ENCODE results near the gene ATP5F1E.

Gene ATP5F1E

DNA sequence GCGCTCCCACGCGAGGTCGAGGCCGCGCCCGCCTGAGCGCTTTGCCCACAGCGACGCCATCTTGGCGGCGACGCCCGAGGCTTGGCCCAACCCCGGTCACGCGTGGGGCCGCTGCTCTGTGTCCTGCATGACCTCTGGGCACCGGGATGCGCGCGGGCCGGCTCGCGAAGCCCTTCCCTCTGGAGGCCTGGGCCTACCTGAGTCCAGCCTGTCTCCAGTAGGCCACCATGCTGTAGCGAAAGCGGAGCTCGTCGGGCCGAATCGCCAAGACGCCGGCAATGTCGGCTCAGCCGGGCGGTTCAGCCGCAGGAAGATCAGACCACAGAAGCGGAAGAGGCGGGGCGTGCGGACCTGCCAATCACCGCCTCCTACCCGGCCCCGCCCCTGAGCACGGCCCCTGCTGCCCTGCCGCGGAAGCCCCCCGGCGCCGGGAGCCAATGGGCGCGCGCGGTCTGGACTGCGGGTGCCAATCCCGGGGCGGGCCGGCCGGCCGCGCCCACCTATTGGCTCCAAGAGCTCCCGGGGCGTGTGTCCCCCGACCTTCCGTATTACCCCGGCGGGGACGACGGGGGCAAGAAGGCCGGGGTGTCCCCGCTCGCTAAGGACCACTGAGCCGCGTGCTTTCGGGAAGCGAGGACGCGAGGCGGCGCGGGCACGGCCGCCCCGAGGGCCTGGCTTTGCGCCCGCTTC, at the start of gene ATP5F1E:
Gene ATP5F1E (minus strand): TSS at position 313 of the 690 bp plus-strand sequence. CDS start 84 bp downstream, at position 229.
- DNase-seq, result peak; percentile 97

DNA sequence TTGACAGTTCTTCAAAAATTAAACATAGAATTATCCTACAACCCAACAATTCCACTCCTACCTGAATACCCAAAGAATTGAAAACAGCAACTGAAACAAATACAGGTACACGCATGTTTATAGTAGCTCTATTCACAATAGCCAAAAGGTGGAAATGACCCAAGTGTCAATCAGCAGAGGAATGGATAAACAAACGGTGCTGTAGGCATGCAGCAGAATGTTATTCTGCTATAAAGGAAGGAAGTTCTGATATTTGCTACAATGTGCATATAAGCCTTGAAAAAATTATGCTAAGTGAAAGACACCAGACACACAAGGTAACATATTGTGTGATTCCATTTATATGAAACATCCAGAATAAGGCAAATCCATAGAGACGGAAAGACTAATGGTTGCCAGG, 48.9 kb upstream of the ATP5F1E start:
- DNase-seq, result no peak

DNA sequence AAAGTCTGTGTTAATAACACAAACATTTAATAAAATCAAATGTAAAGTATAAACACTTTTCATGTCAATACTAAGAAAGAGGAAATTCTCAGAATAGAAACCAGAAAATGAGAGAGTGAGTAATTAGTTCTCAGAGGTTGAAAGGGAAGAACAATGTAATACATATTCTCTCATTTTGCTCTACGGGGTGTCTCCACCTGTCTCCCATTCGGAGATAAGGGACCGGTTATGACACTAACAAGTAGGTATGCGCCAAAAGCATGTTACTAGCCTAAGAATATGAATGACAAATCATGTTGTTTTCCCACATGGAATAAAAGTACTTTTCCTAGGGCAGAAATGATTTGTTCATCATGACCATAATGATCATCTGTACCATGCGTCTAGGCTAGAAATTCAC, 46.1 kb upstream of the ATP5F1E start:
- DNase-seq, result no peak

DNA sequence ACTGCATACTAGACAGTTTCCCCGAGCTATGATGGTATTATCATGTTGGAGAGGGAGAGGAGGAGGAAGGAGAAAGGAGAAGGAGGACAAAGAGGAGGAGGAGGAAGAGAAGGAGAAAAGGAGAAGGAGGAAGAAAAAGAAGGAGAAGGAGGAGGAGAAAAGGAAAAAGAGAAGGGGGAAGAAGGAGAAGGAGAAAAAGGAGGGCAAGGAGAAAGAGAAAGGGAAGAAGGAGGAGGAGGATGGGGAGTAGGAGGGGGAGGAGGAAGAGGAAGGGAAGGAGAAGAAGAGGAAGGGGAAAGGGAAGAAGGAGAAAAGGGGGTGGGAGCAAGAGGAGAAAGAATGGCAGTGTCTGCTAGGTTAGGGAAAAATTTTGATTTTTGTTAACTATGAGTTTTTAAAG, 45.6 kb upstream of the ATP5F1E start:
- DNase-seq, result no peak

DNA sequence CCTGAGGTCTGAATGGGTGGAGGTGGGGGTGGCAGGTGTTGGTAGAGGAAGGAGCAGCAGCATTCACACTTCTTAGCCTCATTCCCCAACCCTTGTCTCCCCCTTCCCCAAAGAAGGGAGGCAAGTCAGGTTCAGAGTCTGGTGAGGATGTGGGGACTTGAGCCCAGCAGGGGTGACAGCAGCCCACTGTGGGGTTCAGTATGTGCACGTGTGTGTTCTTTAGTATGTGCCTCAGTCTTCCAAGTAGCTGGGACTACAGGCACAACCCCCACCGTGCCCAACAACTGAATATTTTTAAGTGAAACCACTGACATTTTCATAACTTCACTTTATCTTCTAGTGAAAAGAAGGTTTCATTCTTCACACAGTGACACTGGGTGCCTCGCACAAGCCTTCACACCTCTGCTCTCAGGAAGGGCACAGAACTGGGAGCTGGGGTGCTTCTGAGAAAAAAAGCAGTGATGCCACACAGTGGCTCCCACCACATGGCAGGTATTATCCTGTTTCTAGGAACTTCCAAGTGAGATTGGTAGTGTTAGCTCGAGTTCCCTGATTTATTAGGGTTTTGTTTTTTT, 43.9 kb upstream of the ATP5F1E start:
- no peak for DNase-seq

DNA sequence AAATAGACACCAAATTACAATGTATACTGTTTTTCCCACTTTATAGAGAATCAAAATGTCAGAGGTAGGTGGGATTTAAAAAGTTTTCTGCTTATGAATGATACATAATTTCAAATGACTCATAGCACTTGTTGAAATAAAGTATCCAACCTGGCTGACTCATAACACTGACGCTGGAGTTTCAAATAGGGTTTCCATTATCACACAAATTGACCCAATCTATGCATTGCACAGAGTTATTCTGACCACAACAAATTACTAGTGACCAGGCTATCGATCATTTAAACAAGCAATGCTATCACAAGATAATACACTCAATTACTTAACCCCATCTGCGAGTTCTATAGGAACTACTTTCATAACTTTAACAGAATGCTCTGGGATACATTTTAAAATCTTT, 42.3 kb upstream of the ATP5F1E start:
- no peak for DNase-seq

DNA sequence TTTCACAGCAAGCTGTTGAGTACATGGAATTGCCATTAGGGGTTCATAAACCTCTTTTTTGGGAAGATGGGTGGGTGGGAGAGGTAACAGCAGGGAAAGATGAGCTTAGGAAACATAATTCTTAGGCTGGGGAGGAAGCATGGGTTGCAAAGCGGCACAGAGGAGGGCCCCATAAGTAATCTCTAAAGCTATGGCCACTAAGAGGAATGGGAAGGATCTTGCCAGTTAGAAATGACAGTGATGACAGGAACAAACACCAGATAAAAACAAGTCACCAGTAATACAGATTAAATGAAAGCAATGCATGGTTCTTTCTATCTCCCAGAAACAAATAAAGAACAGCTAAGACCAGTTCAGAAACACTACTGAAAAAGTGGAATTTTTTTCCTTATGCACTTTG, 41.4 kb upstream of the ATP5F1E start:
- DNase-seq, result no peak

DNA sequence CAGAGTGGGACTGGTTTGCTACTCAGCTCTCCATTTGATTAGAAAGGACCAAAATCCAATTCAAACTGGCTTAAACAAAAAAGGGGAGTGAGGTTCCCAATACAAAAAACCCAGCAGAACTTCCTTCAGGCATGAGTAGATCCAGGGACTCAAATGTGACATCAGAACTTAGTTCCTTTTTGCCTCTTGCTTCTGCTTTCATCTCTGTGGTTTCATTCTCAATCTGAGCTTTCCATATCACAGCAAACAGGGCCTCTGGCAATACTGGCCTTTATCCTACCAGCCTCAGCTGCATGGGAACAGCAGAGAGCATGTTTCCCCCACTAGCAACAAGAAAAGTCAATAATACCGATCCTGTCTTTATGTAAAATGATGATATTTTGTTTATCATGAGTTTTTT, 39.1 kb upstream of the ATP5F1E start:
- no peak for DNase-seq

DNA sequence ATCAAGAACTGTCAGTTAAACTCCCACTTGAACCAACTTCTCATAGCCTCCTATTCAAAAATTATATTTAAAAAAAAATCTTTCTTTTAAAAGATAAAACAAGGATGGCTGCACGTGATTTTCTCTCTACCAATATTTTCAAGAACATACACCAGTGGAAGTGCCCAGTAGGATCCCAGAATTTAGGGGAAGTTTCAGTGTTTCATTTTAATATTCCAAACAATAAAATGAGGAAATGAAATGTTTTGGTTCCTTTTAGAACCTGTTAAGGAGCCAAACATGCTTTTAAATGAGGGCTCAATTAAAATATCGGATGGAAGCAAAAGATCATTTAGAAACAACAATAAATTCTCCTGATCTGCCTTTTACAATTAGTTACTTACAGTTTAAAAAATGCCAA, 36.9 kb upstream of the ATP5F1E start:
- no peak for DNase-seq

DNA sequence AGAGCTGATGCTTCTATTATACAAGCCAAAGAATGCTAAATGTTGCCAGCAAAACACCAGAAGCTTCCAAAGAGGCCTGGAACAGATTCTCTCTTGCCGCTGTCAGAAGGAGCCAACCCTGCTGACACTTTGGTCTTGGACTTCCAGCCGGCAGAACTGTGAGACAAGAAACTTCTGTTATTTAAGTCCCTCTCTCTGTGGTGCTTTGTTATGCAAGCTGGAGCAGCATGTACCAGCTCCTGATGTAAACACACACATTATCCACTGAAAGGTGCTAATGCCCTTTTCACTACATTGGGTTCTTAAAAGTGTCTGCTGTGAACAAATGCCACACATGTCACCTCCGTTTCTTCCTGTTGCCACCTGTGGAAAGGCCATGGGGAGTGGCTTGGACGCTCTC, 36.4 kb upstream of the ATP5F1E start:
- no peak for DNase-seq

DNA sequence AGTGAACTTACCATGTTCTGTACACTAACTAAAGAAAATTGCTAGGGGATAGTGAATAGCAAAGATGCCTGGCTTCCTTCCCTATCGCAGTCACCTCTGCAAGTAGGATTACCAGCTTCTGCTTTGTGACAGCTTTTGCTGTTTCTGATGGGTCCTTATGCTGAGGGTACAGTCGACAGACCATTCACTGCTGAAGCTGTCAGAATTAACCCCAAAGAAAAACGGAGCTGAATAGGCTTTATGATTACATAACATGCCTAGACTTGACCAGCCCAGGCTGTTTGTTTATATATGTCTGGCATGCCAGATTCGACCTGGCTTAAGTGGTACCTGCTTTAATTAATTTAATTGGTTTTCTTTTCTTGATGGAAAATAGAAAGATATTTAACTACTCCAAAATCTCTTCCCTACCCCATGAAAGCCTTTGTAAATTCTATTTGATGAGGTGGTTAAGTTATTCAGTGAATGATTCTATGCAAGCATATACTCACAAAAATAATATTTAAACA, 32.1 kb upstream of the ATP5F1E start:
- no peak for DNase-seq

DNA sequence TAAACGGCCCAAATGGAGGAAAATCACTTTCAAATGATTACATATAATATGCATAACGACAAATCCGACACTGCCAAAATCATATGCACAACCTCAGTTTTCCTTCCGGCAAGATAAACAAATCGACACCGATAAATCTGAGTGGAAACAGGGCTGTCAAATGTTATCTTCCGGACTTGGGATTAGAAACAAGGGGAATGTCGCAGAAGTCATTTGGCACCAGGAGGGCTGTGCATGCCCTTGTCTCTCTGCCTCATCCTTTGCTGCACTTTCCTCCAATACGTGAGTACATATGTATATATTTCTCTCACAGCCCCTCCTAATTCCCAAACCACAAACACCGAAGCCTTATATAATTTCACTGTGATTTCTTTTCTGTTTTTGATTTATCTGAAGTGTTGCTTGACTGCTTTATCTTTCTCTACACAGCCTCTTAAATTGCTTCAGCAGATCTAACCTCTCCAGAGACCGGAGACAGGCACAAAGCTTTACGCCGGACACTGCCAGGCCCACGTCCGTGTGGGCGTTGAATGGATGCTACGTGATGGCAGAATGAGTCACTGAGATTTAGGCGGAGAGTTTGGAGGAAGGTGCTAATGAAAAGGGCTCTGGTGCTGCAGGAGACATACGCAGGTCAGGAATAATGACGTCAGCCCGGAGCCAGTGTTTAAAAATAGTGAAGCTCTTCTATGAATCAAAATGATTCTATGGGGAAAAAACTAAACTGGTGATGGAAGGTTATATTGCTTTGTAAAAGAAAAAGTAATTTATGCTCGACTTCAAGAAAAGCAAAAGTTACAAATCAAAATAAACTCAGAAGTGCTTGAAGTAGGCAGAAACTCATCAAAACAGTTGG, 31.5 kb upstream of the ATP5F1E start:
- DNase-seq, result no peak

DNA sequence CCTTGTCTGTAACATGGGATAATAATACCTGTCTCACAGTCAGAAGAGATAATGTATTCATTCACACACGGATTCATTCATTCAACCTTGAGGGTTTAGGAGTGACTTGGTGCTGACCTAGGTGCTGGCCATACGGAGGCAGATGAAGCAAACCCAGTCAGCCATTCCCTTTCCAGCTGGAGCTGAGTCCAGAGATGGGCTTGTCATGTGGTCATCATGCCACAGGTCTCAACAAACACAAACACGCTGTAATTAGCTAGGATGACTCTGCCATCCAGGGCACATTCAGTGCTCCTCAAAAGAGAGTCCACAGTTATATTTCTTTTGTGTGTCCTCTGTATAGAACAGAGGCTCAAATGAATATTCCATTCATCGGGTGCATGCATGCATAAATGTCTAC, 29.9 kb upstream of the ATP5F1E start:
- no peak for DNase-seq

DNA sequence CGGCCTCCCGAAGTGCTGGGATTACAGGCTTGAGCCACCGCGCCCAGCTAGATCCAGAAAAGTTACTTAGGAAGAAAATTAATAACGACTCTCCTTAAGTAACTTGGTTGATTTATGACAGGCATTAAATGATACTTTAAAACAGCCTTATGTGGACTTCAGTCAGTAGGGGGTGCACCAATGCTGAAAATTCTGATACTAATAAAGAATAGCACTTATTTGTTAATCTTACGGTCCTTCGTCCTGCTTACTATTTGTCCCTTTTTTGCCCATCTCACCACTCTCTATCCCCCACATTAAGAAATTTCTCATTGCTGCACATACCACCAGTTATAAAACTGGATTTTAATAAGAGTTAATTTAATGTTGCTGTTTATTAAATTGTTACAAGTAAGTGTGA, 23.2 kb upstream of the ATP5F1E start:
- no peak for DNase-seq

DNA sequence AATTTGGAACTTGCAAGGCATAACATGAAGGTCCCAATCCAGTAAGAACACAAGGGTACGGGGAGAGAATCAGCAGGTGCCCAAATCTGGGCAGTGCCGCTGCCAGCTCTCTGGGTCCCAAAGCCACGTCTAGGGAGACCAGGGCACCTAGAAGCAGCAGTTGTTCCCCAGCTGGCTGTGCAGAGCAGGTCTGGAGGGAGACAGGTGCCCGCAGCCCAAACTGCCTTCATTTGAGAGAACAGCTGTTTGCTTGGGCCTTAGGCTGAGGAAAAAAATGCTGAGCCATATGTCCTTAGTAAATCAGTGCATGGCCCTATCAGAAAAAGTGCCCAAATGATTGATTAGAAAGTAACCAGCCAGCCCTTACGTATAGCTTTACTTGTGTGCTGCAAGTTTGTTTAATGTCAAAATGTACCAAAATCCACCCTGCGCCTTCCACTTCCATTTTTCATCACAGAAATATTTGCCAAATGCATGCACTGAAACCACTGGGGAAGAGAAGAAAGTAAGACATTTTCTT, 19.6 kb upstream of the ATP5F1E start:
- no peak for DNase-seq

DNA sequence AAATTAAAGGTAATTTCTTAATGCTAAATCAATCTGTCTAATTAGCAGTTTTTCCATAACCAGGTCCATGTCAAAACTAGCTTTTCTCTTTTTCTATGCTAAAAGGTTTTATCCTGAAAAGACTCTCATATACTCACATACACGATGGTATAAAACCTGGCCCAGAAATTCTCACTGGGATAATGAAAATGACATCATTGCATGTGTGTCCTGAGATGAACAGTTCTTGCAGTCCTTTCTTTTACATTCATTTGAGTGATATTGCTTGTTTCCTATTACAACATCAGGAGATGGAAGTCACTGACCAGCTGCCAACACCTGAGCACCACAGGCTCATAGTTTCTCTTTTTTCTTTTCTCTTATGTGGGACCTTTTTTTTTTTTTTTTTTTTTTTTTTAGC, 18.3 kb upstream of the ATP5F1E start:
- no peak for DNase-seq

DNA sequence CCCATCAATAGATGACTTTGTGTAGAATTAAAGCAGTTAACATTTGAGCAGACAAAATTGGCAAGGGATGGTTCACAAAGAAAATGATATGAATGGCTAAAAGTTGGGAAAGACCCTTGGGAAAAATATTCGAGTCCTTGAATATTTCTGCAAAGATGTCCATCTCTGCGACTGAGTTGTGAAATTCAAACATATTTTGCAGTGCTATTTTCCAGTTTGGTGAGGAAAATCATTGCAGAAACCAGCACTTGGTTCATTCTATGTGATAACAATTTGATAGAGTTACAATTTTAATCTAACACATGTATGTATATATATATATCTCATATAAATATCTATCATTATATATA, 16.5 kb upstream of the ATP5F1E start:
- DNase-seq, result no peak

DNA sequence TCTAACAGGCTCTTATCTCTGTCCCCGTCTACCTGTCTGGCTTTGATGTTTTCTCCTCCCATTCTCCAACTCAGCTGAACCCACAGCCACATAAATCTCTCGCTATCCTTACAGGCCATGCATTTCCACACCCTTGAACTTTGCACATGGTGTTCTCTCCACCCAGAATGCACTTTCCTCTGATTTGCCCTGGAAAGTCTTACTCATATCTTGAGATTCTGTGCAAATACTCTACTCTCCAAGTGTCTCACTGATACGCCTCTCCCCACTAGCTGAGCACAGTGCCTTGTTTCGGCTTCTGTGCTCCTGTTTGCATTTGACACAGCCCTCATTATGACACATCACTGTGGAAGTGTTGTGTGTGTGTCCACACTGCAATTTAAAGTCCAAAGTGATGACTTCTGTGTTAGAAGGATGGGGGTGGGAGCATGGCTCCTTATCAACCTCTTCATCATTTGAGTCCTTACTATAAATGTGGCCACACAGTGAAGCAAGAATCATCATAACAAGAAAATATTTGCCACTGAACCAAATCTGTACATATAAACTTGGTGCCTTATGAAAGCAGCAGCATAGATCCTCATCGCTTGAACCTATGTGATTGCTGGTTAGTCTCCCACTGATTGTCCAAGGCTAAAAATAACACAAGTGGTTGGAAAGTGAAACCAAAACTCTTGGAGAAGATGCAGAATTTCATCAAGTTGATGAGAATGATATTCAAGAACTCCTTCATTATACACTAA, 16.0 kb upstream of the ATP5F1E start:
- DNase-seq, result no peak

DNA sequence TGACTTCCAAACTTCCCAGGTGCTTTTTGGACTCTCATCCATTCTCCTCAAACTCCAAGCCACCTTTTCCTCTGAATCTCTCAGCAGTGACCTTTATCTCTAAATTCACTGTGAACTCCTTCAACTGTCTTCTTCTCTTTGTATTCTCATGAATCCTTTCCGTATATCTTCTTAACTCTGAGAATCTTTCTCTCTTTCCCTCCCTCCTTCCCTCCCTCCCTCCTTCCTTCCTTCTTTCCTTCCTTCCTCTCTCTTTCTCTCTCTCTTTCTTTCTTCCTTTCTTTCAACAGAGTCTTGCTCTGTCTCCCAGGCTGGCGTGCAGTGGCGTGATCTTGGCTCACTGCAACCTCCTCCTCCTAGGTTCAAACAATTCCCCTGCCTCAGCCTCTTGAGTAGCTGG, 14.7 kb upstream of the ATP5F1E start:
- DNase-seq, result no peak

DNA sequence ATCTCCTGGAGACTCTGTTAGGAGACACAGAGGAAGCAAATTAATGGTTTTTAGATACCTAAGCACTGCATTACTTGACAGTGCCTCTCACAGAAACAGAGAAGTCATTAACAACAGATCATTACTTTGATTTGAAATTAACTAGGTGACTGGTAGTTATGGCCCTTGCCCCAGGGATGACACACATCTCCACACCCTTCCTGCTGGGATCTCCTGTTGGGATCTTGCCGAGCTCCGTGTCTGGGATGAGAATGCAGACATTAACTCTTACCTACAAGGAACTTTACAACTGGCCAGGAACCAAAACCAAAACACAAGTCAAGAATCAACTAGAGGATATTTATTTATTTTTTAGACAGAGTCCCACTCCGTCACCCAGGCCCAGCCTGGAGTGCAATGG, 12.7 kb upstream of the ATP5F1E start:
- no peak for DNase-seq

DNA sequence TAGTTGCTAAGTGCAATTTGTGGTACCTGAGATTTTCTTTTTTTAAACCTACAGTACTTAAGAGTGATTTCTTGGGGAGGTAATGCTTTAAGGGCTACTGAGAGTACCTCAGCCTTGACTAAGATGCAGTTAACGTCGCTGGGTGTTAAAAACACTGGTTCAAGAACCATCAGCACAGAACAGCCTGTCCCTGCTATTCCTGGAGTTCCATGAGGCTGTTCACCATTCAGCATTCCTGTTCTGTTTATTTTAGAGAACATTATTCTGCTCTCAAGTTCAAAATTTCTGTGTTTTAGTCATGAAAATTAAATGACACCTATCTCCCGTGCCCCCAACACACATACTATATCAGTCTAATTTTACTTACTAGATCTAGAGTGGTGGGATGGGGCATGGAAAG, 12.2 kb upstream of the ATP5F1E start:
- DNase-seq, result no peak

DNA sequence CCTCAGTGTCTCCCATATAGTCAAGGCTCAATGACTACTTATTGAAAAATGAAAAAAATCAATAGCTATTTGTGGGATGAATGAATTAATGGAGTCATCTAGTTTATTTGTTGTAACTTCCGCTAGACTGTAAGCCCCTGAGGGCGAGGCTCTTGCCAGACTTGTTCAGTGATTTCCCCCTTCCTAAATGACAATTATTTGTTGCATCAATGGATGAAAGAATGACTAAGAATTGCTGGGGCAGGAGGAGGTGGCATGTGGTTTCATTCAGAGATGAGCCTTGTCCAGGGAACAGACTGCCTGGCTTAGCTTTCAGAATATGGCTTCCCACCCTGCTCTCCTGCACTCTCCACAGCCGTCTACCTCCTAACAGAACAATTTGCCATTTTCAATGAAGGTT, 11.6 kb upstream of the ATP5F1E start:
- DNase-seq, result no peak

Data from activated T-cell treated with anti-CD3 and anti-CD28 coated beads, Interleukin-2, amount 50 U/mL, for 1 hour (primary cell).